HUES64 (cell line): ENCODE results near the gene KLHL18.
A peak's percentile ranks its signal among the peaks of the same experiment; 100 is the strongest.

Experiments
- H3K27ac ChIP-seq: 2 replicates; pipeline ENCODE4 v1.7.0; 2013; ENCODE audit warnings: low read depth, low read length, inconsistent platforms
- H3K27me3 ChIP-seq: 2 replicates; pipeline ENCODE4 v1.6.1; 2013; ENCODE audit warnings: mild to moderate bottlenecking, low read length; ENCODE audit not compliant: insufficient read depth
- H3K36me3 ChIP-seq: 2 replicates; pipeline ENCODE4 v1.6.1; 2013; ENCODE audit warnings: mild to moderate bottlenecking, low read length; ENCODE audit not compliant: insufficient read depth
- H3K4me1 ChIP-seq: 2 replicates; pipeline ENCODE4 v1.6.1; 2013; ENCODE audit warnings: mild to moderate bottlenecking, low read length, moderate library complexity; ENCODE audit not compliant: insufficient read depth
- H3K4me3 ChIP-seq: 2 replicates; pipeline ENCODE4 v1.5.1; 2013; ENCODE audit warnings: mild to moderate bottlenecking, low read length, moderate library complexity
- H3K9ac ChIP-seq: 2 replicates; pipeline ENCODE4 v1.6.1; 2013; ENCODE audit warnings: mild to moderate bottlenecking, low read depth, low read length
- H3K9me3 ChIP-seq: 2 replicates; pipeline ENCODE4 v1.6.1; 2013; ENCODE audit warnings: low read depth, low read length; ENCODE audit not compliant: insufficient read depth
- WGBS: fragments of 150-250, 120-280 bp; methylation state at CpG from one replicate; pipeline ENCODE4 v1.1.7; 2013; ENCODE audit warnings: missing lambda C conversion rate; 5-methylcytosine and 5-hydroxymethylcytosine counted together

Gene KLHL18

GRCh38 chr3:47381317-47382157 lies 98.8 kb downstream of the KLHL18 start:
- Histone ChIP-seq H3K4me1 (peaks cover 6% of the 10 kb centered on the region; the same call in 1 of the 2 replicates), H3K36me3 (0 out of 2 replicates have a peak, but pooled peaks cover 4% of the 10 kb centered on the region), H3K27me3 (no peaks in the 10 kb centered on the region), H3K27ac (peak overlapping the region; percentile 80; the same call in 1 of the 2 replicates), H3K9me3 (no peaks in the 10 kb centered on the region), H3K9ac (peak overlapping the region; percentile 77), H3K4me3 (peak overlapping the region; percentile 93)
- 9% methylated on average over 42 of the region's 44 CpGs for WGBS

DNA sequence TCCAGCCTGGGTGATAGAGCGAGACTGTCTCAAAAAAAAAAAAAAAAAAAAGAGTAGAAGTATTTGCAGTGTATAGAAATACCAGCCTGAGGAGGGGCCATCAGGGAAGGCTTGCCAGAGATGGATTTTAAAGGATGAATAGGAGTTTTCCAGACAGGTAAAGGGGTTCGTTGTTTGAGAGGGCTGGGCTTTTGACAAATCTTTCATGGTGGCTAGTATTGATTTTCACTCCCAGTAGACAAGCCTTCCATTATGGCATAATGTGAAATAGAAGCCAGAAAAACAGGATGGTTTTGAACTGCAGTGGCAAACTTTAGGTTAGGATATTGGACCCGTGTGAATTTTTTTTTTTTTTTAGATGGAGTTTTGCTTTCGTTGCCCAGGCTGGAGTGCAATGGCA lies 101.7 kb downstream of the KLHL18 start:
- WGBS, result 91% methylated on average over 4 of the region's 4 CpGs
- H3K36me3 ChIP-seq, result peaks cover 17% of the 10 kb centered on the region; the same call in 1 of the 2 replicates
- no peak overlapping the region for H3K27ac ChIP-seq
- H3K9me3 ChIP-seq, result no peaks in the 10 kb centered on the region
- no peak overlapping the region for H3K9ac ChIP-seq
- H3K4me1 ChIP-seq, result peaks cover 6% of the 10 kb centered on the region; the same call in 1 of the 2 replicates
- no peaks in the 10 kb centered on the region for H3K27me3 ChIP-seq
- no peak overlapping the region for H3K4me3 ChIP-seq

DNA sequence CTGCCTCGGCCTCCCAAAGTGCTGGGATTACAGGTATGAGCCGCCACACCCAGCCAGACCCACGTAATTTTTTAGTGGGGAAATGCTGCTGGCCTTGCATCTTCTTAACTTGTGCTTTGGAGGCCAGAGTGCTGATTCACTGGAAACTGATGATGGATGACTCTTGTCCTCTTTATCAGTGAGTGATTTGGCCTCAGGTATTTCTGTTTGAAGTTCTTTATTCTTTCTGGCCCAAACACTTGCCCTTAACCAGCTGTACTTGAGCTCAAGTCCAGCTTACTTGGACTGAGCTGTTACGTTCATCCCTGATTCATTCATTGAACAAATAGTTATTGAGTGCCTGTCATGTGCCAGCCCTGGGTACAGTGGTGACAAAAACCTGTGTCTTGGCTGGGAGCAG lies 102.3 kb downstream of the KLHL18 start:
- no peak overlapping the region for H3K4me3 ChIP-seq

GRCh38 chr3:47385796-47386195 lies 103.1 kb downstream of the KLHL18 start:
- no peak overlapping the region for H3K4me3 ChIP-seq
- no peaks in the 10 kb centered on the region for H3K9me3 ChIP-seq
- no peaks in the 10 kb centered on the region for H3K27me3 ChIP-seq
- no peak overlapping the region for H3K27ac ChIP-seq
- 93% methylated on average over 2 of the region's 2 CpGs for WGBS
- H3K9ac ChIP-seq, result no peak overlapping the region
- no peaks in the 10 kb centered on the region for H3K4me1 ChIP-seq
- H3K36me3 ChIP-seq, result peaks cover 17% of the 10 kb centered on the region; the same call in 1 of the 2 replicates

More for the DNA sequence above, 102.3 kb downstream of the KLHL18 start:
- H3K27me3 ChIP-seq, result no peaks in the 10 kb centered on the region
- no peak overlapping the region for H3K9ac ChIP-seq
- peaks cover 17% of the 10 kb centered on the region; the same call in 1 of the 2 replicates for H3K36me3 ChIP-seq
- H3K27ac ChIP-seq, result no peak overlapping the region
- H3K4me1 ChIP-seq, result 0 out of 2 replicates have a peak, but pooled peaks cover under 1% of the 10 kb centered on the region
- no peaks in the 10 kb centered on the region for H3K9me3 ChIP-seq
- 94% methylated on average over 4 of the region's 4 CpGs for WGBS

DNA sequence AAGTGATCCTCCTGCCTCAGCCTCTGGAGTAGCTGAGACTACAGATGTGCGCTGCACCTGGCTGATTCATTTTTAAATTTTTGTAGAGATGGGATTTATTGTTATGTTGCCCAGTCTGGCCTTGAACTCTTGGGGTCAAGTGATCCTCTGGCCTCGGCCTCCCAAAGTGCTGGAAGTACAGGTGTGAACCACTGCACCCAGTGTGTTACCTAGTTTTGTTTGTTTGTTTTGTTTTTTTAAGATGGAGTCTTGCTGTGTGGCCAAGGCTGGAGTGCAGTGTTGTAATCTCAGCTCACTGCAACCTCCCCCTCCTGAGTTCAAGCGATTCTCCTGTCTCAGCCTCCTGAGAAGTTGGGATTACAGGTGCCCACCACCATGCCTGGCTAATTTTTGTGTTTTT lies 110.2 kb downstream of the KLHL18 start:
- H3K36me3 ChIP-seq, result peaks cover 23% of the 10 kb centered on the region
- no peak overlapping the region for H3K9ac ChIP-seq
- H3K4me1 ChIP-seq, result peaks cover 3% of the 10 kb centered on the region; the same call in 1 of the 2 replicates
- WGBS, result 97% methylated on average over 3 of the region's 3 CpGs
- H3K27me3 ChIP-seq, result no peaks in the 10 kb centered on the region
- no peaks in the 10 kb centered on the region for H3K9me3 ChIP-seq
- no peak overlapping the region for H3K4me3 ChIP-seq
- H3K27ac ChIP-seq, result no peak overlapping the region

- Histone ChIP-seq H3K4me3 (no peak overlapping the region), H3K4me1 (peaks cover 3% of the 10 kb centered on the region; the same call in 1 of the 2 replicates), H3K36me3 (peaks cover 22% of the 10 kb centered on the region), H3K27me3 (no peaks in the 10 kb centered on the region), H3K9me3 (no peaks in the 10 kb centered on the region), H3K9ac (0 out of 2 replicates have a peak overlapping the region, but pooled peaks have one; percentile 35), H3K27ac (no peak overlapping the region)
- 86% methylated on average over 8 of the region's 8 CpGs for WGBS
These were observed 111.6 kb downstream of the KLHL18 start for GRCh38 chr3:47394140-47394870.

GRCh38 chr3:47394881-47395280 lies 112.1 kb downstream of the KLHL18 start:
- WGBS, result 90% methylated on average over 3 of the region's 3 CpGs
- Histone ChIP-seq H3K9ac (no peak overlapping the region), H3K27ac (no peak overlapping the region), H3K4me3 (no peak overlapping the region), H3K4me1 (peaks cover 3% of the 10 kb centered on the region; the same call in 1 of the 2 replicates), H3K27me3 (no peaks in the 10 kb centered on the region), H3K9me3 (no peaks in the 10 kb centered on the region), H3K36me3 (peaks cover 23% of the 10 kb centered on the region)
